T-helper 1 cell treated with Interleukin-12 subunit alpha and Interleukin-12 subunit beta and Interleukin-4 antibody, amounts not matched to agents 30 ng/mL and 1 ng/mL, for 36 hours (primary cell): ENCODE results near the gene LRRIQ4. TPM values are rescaled to one million over a fixed set of nuclear protein-coding genes. Genes with fewer than 3 reads are reported as not detected.

ENCODE experiments used
- intact Hi-C: fragments of 100-400 bp; cut with micrococcal nuclease; formaldehyde crosslinking; loops from one replicate; pipeline ENCODE4 v1.15.1; 2024
- total RNA-seq: library from RNA; stranded (reverse); gene quantifications from 2 replicates; pipeline ENCODE4 v1.2.3, GENCODE V29; 2022

LRRIQ4 gene
- total RNA-seq, 1 donor from 2014 or later, result not detected

DNA sequence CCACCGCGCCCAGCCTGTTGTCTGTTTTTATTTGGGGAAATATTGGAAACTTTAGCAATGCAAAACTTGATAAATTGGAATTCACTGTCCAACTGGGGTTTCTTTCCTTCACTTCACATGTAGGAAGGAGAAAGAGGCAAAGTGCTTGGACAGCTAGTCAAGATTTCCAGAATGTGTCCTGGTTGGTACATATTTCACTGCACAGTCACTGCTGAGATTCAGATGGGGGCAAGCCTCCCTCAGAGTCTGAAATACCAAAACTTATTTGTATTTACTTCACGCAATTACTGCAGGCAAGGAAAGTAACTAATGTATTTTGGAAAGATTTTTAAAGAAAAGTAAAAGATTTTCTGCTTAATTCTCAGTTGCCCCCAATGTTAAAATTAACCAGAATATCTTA lies 36.1 kb downstream of the LRRIQ4 start:
- intact Hi-C loops, result no loop called here

DNA sequence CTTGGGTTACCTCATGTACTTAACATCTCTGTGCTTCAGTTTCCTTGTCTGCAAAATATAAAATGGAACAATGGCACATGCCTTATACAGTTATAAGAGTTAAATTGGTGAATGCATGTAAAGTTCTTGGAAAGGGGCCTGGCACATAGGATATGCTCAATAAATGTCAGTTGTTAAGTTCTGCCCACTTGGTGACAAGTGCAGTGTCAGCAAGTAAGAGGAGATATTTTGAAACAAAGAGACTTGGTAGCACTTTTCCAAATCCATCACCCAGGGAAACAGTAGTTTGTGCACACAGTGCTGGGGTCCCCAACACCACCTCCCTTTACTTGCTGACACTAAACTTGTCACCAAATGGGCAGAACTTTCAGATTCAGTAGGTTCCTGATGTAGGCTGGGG lies 37.9 kb downstream of the LRRIQ4 start:
- intact Hi-C loops, result no loop called here

DNA sequence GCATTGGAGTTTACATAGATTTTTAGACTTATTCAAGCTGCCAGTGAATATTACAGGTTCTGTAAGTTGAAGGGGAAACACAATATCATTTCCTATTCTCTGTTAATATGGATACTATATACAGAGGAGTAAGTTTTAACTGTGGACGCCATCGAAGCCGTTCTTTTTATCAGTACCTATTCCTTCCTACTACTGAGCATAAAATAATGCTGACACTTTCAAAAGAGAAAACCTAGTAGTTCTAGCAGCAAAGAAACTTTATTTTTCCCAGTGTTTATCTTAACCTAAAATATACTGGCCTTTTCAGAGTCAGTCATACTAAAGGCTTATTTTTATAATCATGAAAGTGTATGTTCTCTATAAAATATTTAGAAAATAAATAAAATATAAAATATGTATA lies 42.8 kb downstream of the LRRIQ4 start:
- intact Hi-C loops, result no loop called here

DNA sequence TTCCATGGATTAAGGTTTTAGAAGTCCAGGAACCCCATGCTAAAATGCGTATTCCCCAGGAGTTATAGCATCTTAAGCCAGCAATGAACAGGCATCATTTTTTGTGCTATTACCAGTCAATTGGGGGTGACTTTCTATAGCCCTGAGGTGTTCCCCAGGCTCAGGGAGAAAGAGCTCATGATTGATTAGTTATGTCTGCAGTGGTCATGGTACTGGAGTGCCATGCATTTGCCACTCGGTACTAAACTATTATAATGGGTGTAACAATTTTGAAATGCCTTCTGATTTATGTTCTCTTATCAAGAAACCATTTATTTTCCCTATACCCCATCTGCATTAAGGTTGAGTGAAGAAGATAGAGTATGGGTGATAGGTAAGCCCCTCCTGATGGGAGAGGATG lies 45.1 kb downstream of the LRRIQ4 start:
- intact Hi-C loops, result no loop called here

DNA sequence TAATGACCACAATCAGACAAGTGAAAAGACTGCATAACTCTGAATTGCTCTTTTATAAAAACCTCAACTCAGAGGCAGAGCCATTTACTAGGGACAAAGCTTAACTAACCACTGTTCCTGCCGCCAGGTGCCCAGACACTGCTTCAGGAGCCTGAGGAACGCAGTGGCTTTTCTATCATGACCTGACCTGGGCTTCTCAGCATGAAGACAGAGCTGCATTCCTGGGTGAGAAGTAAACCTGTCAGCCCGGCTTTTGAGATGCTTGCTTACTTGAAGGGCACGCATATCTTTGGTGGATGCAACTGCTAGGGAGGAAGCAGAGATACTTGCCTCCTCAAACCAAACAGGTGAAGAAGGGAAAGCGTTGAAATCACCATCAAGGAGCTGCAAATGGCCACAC lies 49.2 kb downstream of the LRRIQ4 start:
- intact Hi-C loops, result loop anchor here (2.0 kb wide), 2 partner anchors 237 to 553 kb away; no protein-coding TSS in a partner anchor

DNA sequence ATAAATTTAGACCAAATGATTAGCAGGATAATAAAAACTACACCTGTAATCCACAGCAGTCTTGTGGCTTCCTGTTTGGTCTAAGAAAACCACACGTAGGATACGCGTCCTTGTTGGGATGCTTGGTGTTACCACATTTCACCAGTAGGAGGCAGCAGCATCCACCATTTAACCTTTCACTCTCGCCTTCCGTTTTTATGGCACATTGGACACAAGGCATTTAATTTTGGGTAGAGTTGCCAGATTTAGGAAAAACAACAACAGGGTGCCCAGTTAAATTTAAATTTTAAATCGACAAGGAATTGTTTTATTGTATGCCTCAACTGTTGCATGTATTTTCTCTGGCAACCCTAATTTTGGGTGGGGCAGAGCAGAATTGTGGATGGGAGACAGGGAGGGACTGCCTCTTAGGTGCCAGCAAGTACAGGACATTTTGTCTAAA lies 50.8 kb downstream of the LRRIQ4 start:
- intact Hi-C loops, result loop anchor here (1.0 to 2.0 kb wide), 11 partner anchors 50 to 1007 kb away; partner anchors contain the start of genes GPR160, RPL22L1 and SEC62

DNA sequence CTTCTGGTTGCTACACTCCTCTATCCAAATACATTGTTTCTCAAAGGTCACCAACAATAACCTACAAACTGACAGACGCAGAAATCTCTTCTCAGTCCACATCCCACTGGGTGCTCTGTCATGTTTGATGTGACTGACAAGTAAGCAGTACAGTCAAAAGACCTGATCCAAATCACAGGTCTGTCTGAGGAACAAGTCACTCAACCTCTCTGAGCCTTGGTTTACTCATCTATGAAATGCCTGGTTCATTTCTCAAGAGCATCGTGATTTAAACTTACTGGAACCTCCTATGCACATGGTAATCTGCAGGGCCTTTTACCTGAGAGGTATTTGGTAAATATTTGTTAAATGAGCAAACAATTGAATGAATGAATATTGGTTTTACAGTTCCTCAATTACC lies 51.6 kb downstream of the LRRIQ4 start:
- intact Hi-C loops, result no loop called here

DNA sequence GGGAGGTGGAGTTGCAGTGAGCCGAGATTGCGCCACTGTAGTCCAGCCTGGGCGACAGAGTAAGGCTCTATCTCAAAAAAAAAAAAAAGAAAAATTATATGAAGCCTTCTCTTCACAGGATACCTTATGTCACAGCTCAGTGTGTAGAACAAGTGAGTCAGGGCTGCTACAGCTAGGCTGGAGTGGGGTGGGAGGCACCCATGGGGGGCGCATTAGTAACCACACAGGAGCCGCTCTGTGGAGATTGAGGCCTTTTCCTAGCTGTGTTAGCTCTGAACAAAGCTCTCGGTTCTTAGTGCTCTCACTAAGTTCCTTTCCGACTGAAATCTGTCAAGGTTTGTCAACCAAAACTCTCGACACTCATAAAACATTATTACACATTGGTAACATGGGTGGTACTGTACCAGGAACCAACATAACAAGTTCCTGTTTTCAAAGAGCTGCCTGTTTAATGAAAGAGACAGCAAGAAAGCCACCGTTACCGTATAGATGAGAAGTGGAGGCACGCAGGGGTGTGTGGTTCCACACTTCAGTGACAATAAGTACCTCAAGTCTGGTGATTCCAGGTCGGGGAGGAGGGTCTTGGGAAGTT lies 52.6 kb downstream of the LRRIQ4 start:
- intact Hi-C loops, result no loop called here

DNA sequence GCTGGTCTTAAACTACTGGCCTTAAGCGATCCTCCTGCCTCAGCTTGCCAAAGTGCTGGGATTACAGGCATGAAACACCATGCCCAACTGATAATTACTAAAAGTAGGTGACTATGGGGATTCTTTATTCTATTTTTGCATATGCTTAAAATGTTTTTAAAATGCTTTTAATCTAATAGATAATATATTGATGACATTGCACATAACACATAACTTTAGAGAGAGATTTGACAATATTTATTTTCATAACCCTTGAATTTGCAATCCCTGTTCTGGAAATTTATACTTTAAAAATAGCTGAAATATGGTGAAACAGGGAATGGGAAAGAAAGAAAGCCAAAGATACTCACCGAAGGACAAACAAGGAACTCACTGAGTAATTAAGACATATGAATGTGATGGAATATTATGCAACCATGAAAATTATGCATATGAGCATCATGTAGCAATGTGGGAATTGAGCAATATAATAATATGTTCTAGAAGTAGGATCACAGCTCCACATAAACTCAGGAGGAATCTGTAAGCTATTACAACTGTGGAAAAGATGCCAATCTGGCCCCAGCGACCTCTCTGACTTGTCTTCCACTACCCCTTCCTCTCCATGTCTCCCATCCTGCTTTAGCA lies 55.0 kb downstream of the LRRIQ4 start:
- intact Hi-C loops, result no loop called here

DNA sequence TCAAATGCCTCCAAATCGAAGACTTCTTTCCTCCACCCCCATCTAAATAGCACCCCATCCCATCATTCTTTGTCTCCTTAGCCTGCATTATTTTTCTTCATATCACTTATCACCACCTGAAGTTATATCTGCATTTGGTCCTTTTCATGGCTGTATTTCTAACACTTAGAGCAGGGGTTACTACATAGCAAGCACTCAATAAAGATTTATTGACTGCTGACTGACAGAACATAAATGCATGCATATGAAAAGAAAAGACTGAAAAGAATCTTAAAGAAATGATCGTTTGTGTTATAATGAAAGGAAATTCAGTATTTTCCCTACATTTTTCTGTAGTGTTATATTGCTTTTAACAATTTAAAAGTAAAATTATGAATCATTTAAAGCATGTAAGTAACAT lies 55.7 kb downstream of the LRRIQ4 start:
- intact Hi-C loops, result no loop called here

DNA sequence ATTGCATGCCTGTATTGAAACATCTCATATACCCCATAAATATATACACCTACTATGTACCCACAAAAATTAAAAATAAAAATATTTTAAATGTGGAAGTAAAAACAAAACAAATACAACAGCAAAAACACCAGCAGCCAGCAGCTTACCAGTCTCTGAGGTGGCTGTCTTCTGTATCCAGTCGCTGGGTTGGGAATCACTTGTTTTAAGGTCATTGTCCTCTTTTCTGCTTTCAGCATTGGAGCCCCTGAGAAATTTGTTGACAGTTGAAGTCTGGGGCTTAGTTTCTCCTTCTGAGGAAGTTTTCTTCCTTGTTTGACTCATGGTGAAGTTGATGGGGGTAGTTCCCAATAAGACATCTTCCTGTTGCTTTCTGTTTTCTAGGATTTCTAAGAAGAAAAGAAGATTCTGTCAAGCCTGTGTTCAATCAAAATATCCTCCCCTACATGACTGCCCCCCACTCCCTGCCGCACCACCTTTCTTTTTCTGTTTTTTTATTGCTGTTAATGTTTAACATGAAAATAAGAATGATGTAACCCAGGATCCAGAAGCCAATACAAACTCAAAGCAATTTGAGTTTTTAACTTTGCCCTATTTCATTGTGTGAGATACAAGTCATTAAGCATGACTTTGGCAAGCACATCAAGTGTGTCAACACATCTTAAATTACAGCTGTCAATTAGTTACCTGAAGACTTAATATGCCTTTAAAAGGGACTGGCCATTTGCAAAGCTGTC lies 57.0 kb downstream of the LRRIQ4 start, which contains the start of gene LRRC31:
LRRC31 (minus strand) TSS at position 452 of the 737 bp plus-strand sequence; CDS start at position 324, 128 bp downstream.
- intact Hi-C loops, result no loop called here

DNA sequence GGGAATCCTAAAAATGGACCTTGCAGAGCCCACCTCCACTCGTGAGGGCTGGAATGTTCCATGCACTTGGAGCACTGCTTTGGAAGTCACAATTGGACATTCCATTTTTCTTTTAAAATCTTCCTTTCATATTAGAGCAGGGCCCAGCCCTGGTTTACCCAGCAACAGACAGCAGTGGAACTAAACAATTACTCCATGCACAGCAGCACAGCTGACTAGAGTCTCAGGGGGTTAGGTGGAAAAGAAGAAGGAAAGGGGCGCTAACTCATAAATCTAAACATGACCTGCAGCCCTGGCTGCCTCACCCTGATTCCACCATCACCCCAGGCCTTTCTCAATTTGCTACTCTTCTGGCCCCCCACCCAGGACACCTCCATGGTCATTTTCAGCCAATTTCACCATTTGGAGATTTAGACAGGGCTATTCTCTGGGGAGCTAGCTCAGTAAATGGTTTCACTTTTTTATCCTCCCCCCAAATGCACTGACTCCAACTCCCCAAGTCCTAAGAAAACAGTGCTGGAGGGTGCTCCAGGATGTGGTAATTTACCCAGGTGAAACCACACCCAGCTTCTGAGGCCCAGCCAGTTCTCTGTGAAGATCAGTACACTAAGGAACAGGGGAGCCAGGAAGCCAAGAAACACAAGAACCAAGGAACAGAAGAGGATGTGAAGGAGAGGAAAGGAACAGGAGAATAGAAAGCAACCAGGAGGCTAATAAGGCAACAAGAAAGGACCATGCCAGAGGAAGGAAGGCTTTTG lies 58.6 kb downstream of the LRRIQ4 start:
- intact Hi-C loops, result no loop called here

DNA sequence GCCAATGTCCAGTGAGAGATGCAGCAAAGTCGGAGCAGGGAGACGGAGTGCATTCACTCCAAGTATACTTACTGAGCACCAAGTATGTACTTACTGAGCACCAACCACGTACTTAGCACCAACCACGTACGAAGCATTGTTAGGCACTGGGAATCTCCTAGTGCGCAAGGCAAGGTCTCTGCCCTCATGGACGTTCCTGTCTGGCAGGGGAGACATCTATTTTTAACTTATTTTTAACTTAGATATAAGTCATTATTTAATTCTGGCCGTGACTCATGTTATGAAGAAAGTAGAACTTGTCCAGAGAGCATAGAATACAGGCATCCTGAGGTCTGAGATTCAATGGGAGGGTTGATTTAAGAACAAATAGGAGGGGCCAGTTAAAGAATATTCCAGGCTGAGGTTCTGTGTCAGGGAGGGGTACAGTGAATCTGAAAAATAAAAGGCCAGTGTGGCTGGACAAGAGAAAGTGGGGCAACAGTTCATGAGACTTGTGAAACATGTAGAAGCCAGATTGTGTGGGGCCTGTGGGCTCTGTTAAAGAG lies 66.4 kb downstream of the LRRIQ4 start:
- intact Hi-C loops, result no loop called here

DNA sequence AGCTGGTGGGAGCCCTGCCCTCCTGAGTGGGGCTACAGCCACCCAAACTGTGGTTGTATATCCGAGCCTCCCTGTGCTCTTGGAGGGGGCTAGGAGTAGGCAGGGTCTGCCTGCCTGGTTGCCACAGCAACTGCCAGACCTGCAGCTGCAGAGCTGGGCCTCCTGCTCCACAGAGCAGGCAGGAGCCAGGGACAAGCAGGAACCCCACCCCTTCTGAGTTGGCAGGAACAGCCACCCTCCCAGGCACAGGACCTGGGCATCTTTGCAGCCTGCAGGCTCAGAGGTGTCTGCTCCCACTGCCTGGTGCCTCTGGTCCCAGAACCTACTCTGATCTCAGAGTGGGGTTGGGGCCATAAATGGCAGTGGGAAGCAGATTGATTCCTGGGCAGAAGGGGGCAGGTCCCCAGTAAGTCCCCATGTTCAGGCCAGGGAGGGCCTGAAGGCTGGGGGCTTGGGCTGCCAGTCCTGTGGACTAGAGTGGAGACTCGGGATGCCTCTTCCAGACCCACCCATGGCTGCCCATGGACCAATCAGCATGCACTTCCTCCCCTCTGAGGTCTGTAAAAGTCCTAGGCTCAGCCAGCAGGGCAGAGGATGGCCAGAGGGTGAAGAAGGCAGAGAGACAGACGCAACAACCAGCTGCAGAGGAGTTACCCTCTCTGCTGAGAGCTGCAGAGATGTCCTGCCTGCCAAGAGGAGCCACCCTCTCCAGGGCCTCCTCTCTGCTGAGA lies 67.3 kb downstream of the LRRIQ4 start:
- intact Hi-C loops, result no loop called here

DNA sequence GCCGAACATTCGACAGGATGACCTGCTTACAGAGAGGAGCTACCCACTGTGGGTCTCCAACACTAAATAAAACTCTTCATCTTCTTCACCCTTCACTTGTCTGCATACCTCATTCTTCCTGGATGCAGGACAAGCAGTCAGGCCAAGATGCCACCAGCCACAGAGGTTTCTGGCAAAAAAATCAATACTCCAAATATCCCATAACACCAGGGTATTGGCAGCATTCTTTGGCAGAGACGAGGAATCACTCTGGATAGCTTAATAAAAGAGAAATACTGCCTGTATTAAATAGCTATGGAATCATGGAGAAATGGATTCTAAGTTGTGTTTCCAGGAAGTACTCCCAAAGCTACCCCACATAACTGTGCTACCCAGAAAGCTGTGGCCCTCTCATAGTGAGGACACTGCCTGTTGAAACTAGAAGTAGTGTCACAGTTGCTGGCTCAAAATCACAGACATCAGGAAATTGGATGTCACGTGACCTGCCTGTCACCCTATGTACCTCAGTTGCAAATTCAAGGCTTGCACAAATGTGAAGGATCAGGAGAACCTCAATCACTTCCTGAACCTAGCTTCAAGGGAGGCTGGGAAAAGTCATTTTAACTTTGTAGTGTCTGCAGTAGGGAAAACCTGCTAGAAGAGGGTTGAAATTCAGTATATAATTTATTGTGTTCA lies 68.0 kb downstream of the LRRIQ4 start:
- intact Hi-C loops, result no loop called here

DNA sequence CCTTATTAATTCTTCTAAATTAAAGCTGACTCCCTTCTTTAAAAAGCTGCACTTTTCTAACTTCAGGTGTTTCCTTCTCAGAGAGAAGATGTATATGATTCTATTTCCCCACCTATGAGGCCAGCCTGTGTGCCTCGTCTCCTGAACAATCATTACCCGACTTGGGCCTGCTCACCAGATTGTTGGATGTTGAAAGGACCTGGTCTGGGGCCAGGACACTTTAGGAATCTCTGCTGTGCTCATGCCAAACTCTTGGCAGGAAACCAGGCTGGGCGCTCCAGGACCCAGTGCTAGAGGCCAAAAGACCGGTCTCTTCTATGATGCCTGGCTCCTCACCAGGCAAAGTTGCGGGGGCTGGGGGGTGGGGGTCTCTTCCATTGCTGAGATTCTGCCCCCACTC lies 74.0 kb downstream of the LRRIQ4 start:
- intact Hi-C loops, result no loop called here
